Omental fat pad (tissue), 4 donors: ENCODE results near the gene IRF9. TPM values are rescaled to one million over a fixed set of nuclear protein-coding genes. Genes with fewer than 3 reads are reported as not detected.

ENCODE experiments used
- ATAC-seq: fragments of 150-250 bp; one replicate; pipeline ENCODE4 v1.9.1; 2016; ENCODE audit warnings: mild to moderate bottlenecking, moderate library complexity; ENCODE audit not compliant: low FRiP score
- DNase-seq: peaks from one replicate; pipeline ENCODE4 v3.0.0-alpha.2; 2019; ENCODE audit warnings: low spot score
- total RNA-seq, 4 donors: library from RNA; depleted of rRNA; stranded (reverse); fragments of >200 nt; gene quantifications; one replicate each; pipeline ENCODE4 v1.1.0, GENCODE V29; 2016
- TF ChIP-seq, protein P1 (sequence below), 3 donors: fragments of 450-650 bp; IDR thresholded peaks; one replicate each; pipeline ENCODE4 v1.5.1; 2016 to 2017; ENCODE audit warnings: antibody characterized with exemption in 3 of 3, mild to moderate bottlenecking in 3 of 3, moderate library complexity in 2 of 3

The IRF9 gene
- total RNA-seq = 100 to 1,000 TPM in 1 of 4 donors, 10 to 100 TPM in 3; 39.4 to 126 (median 66.3) TPM

DNA sequence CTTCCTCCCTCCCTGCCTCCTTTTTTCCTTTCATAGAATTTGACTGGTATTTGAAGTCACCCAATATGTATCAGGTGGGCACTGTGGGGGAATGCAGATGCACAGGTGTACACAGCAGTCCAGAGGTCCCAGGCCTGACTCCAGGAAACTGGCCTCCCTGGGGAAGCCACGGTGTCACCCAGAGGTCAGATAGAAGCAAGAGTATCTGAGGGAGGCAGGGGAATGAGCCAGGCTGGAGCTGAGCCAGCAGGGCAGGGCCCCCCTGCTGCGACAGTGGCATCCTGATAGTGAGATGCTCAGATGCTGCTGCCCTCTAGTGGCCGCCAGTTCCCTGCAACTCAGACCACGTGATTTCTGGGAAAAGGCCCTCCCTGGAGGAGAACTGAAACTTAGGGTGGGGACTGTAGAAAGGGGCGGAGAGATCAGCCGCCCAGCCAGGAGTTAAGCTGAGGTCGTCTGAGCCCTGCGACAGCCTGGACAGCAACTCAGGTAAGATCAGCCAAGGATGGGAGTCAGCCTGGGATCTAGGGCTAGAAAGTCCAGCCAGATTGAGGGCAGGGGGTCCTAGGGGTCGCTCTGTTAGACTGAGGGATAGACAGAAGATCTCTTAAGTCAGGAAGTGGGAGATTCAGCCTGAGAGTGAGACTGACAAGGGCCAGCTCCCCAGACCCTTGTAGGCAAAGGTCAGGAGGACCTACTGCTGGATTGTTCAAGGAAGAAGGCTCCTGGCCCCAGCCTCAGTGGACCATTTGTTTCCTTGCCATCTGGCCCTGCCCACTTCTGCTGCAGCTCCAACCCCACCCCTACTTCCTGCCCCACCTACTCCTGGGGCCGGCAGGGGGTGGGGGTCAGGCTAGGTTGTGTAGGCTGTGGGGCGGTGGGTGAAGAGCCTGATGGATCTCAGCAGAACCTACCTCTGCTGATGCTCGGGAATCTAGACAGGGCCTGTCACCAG is at the start of gene IRF9:
Gene IRF9 (plus strand): TSS at position 416 of the 955 bp plus-strand sequence. CDS start 880 bp downstream, outside the sequence.
- peak; percentile 91 for ATAC-seq
- TF ChIP-seq, protein P1, sequence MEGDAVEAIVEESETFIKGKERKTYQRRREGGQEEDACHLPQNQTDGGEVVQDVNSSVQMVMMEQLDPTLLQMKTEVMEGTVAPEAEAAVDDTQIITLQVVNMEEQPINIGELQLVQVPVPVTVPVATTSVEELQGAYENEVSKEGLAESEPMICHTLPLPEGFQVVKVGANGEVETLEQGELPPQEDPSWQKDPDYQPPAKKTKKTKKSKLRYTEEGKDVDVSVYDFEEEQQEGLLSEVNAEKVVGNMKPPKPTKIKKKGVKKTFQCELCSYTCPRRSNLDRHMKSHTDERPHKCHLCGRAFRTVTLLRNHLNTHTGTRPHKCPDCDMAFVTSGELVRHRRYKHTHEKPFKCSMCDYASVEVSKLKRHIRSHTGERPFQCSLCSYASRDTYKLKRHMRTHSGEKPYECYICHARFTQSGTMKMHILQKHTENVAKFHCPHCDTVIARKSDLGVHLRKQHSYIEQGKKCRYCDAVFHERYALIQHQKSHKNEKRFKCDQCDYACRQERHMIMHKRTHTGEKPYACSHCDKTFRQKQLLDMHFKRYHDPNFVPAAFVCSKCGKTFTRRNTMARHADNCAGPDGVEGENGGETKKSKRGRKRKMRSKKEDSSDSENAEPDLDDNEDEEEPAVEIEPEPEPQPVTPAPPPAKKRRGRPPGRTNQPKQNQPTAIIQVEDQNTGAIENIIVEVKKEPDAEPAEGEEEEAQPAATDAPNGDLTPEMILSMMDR (IDR thresholded peaks at IDR 0.05) = peak in 2 of 3 donors; percentile 83 to 95
- DNase-seq = peak; percentile 99

GRCh38 chr14:24113379-24113800 is 47.7 kb upstream of the IRF9 start:
- TF ChIP-seq, protein P1 (IDR thresholded peaks at IDR 0.05) = no peak
- no peak for ATAC-seq
- no peak for DNase-seq

- ATAC-seq (peak; percentile 77), DNase-seq (peak; percentile 75)
- TF ChIP-seq, protein P1 (IDR thresholded peaks at IDR 0.05) = no peak
These were observed 47.1 kb upstream of the IRF9 start for GRCh38 chr14:24113801-24114531.

DNA sequence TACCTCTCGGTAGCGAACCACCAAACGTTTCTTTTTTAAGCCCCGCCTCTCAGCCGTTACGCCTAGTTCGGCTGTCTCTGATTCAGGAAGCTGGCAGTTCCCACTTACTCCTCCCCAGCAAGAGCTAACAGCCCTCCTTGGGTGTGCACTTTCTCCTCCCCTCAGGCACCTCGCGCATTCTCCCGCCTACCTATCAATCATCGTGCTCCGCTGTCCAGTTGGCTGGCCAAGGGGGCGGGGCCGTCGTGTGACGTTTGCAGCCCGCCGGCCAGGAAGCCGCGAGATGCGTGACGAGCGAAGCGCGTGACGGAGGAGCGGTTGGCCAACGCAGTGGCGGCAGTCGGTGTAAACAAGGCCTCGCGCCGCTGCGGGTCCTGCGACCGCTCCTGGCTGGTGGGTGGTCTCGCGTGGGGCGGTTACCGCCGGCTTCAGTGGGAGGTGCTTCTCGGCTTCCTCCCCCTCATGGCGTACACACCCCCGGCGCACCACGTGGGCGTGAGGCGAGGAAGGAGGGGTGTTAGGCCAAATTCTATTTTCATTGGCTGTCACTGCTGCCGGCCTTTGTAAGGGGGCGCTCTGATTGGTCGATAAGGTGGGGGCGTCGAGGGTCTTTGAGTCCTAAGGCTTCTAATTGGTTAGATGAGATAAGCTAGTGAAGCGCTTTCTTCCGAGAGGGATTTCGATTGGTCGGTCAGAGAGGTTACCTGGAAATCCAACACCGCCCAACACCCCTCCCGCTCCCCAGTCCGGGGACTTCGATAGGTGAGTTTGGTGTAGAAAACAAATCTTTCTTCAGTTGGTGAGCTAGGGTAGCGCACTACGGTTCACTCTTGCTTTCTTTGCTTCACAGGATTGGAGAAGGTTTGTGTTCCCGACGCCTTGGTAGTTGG is 46.3 kb upstream of the IRF9 start, which contains the start of the genes DCAF11 and NRL:
Gene DCAF11 (plus strand): TSS at position 246 of the 890 bp plus-strand sequence. CDS start 818 bp downstream, outside the sequence.
Gene NRL (minus strand): TSS at position 418 of the 890 bp plus-strand sequence. CDS start 32,101 bp downstream, outside the sequence.
- DNase-seq = peak; percentile 92
- peak; percentile 97 for ATAC-seq
- TF ChIP-seq, protein P1 (IDR thresholded peaks at IDR 0.05) = no peak

GRCh38 chr14:24115422-24116127 is 45.5 kb upstream of the IRF9 start:
- no peak for ATAC-seq
- no peak for DNase-seq
- TF ChIP-seq, protein P1 (IDR thresholded peaks at IDR 0.05) = no peak
